NCI-H82 (cell line): Measurements from ENCODE around the gene LDLRAD3.

ENCODE experiments used
- DNase-seq: peaks from one replicate; lab custom pipeline; 2025; lab: John Stamatoyannopoulos, UW

The LDLRAD3 gene

DNA sequence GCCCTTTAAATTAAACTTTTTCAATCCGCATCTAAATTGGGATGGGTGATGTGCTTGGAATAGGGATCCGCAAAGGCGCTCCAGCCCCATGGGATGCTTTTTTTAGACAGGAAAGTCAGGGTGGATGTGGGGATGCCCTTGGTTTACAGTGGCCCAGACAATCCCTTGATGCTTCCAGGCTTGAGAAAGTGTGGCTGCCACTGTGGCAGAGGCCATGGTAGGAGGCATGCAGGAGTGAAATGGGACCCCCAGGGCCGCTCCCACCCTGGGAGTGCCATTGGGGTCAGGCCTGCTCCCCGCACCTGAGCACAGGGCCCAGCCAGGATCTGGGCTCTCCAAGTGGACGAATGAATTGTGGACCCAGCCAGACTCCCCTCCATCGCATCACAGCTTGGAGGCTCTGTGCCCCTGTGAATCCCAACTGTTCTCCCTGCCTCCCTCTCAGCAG lies 269.6 kb downstream of the LDLRAD3 start:
- no peak for DNase-seq

DNA sequence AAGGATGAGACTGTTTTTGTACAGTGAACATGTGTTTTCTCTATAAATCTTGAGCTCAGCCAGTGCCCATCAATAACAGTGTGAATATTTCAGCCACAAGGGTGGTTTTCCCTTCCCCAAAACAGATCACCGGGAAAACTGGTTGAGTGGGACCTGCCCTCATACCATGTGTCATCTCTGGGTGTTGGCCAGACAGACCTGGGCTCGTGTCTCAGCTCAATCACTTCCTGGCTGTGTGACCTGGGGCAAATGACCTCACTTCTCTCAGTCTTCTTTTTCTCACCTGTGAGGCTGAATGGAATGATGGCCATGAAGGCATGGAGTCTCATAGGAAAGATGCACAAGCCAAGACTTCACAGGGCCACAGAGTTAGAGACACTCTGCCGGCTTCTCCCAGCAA lies 270.6 kb downstream of the LDLRAD3 start:
- DNase-seq, result no peak

DNA sequence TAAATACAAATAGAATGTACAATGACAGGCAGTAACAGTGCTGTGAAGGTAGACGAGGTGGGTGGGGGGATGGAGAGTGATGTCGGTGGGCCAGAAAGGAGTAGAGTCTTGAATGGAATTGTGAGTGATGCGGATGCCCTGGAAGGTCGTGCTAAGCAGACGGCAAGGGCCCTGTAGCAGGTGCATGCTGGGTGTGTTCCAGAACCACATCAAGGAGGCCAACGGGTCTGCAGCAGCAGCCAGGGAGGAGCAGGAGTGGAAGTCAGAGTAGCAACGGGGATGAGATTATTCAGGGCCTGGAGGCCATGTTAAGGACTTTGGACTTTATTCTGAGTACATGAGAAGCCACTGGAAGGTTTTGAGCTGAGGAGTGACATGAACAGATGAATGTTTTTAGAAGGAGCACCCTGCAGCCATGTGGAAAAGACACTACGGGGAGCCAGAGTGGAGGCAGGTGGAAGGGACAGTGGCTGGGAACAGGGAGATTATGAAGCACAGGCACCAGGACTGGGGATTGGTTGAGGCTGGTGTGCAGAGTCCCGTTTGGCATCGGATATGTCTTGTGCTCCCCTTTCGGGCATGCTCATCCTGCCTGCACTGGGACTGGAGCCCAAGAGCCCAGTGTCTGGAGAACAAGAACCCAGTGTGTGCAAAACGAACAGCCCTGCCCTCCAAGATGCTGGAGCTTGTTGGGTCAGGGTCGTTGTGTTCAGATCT lies 271.3 kb downstream of the LDLRAD3 start:
- no peak for DNase-seq

DNA sequence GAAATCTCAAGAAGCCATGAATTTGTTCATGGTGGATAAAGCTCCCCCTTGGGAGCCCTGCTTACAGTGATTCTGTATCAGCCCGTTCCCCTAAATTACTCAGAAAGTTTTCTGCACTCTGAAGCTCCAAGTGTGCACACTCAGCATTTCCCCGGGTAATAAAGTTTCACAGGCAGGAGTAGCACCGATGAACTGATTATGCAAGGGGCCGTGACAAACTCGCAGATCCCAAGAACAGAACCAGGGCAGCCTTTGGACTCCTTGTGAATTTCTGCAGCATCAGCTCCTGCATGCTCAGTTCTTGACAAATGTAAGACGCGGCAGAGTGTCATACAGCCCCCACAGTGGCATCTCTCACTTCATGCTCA lies 271.8 kb downstream of the LDLRAD3 start:
- DNase-seq, result no peak

DNA sequence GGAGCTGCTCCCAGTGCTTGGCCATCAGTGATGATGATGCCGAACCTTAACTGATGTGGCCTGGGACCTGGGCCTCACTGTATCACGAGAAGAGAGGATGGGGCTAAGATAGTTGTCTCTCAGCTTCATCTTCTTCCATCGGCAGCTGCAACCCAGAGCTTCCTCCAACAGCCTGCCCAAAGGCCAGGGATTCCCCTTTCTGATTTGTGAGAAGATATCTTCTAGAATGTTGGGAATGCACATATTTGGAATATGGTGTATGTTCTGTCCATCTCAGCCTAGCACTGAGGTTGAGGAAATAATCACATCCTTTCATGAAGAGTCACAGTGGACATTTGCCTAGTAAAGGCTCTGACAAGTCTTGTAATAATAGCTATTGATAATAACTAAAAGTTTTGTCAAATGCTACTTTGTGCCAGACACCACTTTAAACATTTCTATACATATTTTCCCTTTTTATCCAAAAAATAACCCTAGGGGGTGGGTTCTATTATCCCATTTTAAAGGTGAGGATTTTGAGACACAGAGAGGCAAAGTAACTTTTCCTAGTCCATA lies 272.3 kb downstream of the LDLRAD3 start:
- no peak for DNase-seq

DNA sequence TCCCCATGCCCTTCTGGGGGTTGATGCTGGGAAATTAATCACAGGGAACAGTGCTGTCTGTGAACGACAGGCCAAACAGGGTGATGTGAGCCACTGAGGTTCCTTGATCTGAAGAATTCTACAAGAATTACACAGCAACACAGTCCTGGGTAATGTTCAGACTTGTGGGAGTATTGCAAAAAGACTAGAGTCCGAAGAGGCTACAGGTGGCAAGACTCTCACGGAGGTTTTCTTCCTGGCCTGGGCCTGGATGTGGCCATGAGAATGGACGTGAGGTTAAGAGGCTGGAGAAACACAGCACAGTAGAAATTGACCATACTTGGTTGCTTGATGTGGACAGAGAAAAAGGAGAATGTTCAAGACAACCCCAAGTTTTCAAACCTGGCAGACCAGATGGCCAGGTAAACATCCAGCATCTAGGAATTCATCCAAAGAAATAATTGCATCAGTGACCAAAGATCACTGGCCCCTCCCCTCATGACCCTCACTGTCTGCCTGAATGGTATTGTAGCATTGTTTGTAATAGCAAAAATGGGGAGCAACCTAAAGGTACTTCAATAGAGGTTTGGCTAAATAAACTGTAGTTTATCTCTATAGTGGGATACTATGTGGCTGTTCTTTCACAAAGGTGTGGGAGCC lies 274.5 kb downstream of the LDLRAD3 start:
- no peak for DNase-seq

DNA sequence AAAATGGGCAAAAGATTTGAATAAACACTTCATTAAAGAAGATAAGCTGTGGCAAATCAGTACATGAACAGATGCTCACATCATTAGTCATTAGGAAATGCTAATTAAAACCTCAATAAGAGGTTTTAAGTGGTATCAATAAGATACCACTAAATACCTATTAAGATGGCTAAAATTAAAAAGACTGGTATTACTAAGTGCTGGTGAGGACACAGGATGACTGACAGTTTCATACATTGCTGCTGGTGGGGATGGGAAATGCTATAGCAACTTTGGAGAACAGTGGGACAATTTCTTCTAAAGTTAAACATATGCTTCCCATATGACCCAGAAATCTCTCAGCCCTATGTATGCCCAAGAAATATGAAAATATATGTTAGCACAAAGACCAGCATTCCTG lies 276.1 kb downstream of the LDLRAD3 start:
- no peak for DNase-seq

DNA sequence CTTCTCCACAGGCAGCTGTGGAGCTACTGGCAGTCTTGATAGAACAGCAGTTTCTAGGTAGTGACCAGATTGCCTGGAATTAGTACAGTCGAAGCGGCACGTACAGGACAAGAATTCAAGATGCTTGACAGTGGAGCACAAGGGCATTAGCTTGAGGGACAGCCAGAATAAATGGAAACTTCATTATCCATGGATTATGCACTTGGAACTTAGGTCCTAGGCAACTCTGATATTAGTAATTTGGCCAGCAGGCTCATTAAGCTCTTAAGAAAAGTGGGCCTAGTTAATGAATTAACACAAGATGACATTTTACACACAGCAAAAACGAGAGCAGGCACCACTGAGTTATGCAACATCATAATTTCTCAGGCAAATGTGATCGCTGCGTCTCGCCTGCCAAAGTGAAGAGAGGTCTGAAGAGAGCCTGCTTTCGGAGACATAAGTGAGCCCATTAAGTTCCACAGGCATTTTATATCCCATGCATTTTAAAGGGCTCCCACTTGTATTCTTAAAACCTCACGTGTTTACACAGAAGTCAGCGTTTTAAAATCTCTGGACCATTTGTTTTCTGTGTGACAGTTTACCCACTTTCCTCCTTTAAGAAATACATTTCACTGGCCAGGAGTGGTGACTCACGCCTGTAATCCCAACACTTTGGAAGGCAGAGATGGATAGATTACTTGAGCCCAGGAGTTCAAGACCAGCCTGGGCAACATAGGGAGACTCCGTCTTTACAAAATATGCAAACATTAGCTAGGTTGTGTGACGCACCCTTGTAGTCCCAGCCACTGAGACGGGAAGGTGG lies 279.2 kb downstream of the LDLRAD3 start:
- peak; percentile 11 for DNase-seq

DNA sequence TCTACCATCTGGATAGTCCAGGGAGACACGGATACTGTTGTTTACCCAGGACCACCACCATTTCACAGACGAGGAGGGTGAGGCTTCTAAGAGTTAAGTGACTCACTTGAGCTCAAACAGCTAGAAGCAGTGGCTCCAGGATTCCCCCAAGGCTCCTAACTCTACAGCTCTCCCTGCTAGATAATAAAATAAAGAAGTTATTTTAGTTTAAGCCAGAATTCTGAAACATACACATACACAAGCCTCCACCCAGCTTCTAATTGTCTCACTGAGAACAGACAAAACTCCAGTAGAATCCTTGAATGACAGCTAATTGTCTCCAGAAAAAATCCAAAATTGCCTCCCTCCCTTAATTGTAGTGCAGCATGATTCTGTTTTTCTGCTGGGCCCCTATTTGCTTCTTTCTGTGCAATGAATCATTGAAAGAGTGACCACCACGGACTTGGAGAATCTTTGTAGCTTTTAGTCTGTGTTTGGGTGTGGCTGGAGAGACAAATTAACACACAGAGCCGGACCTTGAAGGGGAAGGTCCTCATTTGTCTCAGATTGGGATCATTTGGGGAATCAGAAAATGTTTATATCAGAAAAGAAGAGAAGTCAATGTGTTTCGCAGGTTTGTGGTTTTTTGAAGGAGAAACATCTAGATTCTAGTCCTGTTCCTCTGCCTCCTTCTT lies 280.5 kb downstream of the LDLRAD3 start:
- DNase-seq, result no peak

DNA sequence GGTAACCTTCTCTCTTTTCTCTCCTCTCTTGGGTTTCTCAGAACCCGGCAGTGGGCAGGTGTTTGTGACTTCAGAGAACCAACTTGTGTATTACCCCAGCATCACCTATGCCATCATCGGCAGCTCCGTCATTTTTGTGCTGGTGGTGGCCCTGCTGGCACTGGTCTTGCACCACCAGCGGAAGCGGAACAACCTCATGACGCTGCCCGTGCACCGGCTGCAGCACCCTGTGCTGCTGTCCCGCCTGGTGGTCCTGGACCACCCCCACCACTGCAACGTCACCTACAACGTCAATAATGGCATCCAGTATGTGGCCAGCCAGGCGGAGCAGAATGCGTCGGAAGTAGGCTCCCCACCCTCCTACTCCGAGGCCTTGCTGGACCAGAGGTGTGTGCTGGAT lies 283.2 kb downstream of the LDLRAD3 start:
- no peak for DNase-seq

DNA sequence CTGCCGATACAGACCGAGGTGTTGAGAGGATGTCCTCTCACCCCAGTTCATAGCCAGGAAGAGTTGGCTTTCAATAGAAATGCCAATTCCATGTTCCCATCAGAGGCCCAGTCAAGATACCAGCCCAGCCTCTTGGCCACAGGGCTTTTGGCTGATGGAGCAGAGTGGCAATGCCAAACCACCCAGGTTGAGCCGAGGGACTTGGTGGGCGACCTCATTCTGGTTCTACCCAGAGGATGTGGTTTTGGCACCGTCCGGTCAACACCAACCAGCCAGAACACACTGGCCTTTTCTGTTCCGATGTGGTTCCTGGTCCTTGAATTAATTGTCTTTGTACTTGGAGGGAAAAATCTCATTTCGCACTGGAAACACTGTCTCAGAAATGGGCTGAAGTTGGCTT lies 284.8 kb downstream of the LDLRAD3 start:
- DNase-seq, result no peak

DNA sequence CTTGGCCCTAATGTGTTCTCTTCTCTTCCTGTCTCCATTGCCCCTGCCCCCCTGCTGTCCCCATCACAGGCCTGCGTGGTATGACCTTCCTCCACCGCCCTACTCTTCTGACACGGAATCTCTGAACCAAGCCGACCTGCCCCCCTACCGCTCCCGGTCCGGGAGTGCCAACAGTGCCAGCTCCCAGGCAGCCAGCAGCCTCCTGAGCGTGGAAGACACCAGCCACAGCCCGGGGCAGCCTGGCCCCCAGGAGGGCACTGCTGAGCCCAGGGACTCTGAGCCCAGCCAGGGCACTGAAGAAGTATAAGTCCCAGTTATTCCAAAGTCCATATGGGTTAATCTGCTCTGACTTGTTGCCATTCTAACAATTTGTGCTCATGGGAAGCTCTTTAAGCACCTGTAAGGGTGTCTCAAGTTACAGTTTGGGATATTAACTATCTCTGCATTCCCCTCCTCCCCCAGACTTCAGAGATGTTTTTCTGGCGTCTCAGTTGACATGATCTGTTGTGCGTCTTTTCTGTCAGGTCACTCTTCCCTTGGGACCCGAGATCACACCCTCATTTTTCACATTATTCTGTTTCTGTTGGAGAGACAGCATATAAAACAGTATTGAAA lies 285.3 kb downstream of the LDLRAD3 start:
- DNase-seq, result peak; percentile 37

DNA sequence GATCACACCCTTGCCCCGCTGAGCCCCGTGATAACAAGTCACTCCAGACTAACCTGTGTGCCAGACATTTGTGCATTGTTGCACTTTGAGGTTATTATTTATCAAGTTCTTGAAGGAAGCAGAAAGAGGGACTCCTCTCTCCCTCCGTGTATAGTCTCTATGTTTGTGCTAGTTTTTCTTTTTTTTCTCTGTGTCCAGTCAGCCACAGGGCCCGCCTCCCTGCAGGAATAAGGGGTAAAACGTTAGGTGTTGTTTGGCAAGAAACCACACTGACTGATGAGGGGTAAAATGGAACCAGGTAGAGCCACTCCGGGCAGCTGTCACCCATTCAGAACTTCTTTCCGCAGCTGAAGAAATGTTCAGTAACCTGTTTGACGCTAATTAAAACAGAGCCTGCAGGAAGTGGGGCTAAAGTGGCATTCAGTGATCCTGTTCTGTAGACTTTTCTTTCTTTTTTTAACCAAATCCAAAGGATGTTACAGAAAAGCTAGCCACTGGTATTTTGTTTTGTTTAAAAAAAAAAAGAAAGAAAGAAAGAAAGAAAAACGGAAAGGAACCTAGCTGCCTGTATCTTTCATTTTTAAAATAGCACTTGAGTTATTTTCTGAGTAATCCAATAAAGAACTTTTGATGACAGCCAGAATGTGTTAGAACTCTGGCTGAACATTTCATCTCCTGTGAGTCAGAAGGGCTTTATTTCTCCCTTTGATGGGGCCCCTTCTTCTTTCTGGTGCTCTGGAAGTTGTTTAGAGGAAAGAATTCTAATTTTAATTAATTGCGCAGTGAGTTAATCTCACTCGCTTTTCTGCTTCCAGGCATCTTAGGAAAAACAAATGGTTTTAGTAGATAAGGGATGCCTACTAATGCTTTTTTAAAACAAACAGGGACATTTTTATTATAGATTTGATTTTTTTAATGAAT lies 287.2 kb downstream of the LDLRAD3 start:
- DNase-seq, result peak; percentile 32

DNA sequence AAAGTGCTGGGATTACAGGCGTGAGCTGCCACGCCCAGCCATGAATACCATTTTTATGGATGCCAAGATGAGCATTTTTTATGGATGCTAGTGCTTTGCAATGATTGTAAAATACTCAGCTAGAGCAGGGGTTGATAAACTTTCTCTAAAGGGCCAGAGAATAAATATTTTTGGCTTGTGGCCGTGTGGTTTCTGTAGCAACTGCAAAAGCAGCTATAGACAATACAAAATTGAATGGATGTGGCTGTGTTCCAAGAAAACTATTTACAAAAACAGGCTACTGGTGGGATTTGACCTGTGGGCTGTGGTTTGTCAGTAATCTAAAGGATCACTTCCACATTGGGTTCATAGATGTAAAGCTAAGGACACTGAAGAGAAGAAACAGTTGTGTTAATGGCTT lies 289.3 kb downstream of the LDLRAD3 start:
- no peak for DNase-seq

DNA sequence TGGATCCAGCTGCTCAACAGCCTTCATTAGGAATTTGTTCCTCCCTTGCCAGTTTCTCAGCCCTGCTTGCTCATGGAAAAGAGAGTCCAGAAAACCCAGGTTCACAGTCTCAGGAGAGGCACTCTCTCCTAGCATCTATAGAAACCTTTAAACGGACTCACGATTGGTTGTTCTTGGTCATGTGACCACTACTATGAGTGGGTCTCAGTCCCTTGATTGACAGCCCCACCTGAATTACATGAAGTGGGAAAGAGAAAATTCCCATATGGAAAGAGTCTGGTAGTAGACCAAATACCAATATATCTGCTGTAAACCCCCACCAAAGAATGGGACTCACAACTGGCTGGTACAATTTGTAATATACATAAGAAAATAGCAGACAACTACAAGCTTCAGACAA lies 291.0 kb downstream of the LDLRAD3 start:
- DNase-seq, result peak; percentile 3

DNA sequence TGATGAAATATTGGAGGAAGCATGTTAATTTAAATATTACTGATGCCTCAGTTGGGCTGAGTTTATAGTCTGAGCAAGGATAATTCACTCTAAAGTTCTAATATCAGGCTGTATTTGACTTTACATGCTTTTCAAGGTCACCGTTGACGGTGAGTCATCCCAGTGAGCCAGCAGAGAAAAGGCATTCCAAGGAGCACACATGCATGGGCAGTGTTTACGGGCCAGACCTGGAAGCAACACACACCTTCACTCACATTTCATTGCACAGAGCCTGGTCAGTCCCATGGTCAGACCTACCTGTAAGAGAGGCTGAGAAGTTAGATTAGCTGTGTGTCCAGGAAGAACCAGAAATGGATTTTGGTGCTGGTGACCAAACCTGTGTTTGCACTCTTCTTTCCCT lies 291.9 kb downstream of the LDLRAD3 start:
- DNase-seq, result no peak

DNA sequence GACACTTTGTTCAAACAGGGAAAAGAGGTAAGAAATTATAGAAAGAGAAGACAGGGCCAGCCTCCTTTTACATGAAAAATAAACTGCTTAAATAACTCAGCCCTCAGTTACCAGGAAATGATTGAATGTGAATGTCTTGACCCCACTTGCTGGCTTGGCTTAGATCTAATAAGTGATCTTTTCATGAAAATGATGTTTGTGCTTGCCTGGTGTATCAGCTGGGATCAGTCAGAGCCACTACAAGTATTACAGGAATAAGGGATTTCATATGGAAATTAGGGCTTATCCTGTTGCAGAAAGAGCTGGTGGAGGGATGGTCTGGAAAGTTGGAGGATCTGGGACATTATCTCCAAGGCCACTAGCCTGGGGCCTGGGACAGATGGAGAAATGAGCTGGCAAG lies 293.5 kb downstream of the LDLRAD3 start:
- DNase-seq, result no peak

DNA sequence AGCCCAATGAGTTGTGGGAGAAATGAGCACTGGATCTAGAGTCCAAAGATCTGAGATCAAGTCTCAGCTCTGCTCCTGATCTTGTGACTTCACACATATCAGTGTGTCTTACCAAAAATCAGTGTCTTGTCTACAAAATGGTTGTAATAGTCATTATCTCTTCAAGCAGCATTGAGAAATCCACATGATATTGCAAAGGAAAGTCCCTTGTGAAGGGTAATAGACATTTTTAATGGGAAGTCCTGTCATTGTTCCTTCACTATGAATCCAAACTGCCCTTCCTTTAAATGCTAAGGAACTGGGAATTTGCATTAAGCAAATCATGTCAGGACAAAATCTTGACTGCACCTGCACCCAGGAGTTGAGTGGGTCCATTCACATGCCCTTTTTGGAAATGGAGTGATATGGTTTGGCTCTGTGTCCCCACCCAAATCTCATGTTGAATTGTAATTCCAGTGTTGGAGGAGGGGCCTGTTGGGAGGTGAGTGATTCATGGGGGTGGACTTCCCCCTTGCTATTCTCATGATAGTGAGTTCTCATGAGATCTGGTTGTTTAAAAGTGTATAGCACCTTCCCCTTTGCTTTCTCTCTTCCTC lies 294.3 kb downstream of the LDLRAD3 start:
- DNase-seq, result no peak

DNA sequence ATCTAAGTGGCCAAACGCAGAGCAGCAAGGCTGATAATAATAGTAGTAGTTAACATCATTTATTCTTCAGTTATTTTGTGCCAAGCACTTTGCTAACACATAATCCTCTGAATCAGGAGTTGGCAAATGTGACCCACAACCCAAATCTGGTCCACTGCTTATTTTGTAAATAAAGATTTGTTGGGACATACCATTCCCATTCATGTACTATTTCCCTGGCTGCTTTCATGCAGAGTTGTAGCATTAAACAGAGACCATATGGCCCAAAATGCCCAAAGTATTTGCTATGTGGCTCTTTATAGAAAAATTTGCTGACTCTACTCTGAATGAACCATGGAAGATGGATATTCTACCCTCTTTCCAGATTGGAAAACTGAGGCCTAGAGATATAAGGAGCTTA lies 295.0 kb downstream of the LDLRAD3 start:
- no peak for DNase-seq

DNA sequence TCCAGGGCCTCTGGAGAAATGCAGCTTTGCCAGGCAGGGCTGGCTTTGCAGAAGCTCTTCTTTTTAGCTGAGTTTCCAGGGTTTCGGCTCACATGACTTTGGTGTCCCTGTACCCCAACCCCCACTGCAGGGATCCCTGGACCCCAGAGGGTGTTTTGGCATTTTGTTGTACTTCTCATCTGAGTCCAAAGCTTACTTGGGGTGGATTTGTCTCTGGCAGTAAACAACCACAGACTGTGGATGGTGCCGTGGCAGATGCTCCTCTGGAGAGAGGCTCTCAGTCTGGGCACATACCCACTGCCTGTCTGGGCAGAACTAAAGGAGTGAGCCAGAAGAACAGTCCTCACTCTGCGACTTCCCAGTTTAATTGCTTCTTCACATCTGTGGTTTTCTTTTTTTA lies 295.8 kb downstream of the LDLRAD3 start:
- no peak for DNase-seq
